Measurements from ENCODE around the gene PPP1R12B. TPM values are rescaled to one million over a fixed set of nuclear protein-coding genes. Genes with fewer than 3 reads are reported as not detected.
"Not testable (repeated sequence)": the region's sequence is repeated elsewhere in the genome, so short reads cannot be mapped to it uniquely, and the experiment has no call there.

PPP1R12B gene
- total RNA-seq, 1 donor from 2014 or later = 404 TPM

GRCh38 chr1:202622388-202622787 is 273.9 kb downstream of the PPP1R12B start:
- no peak for TF ChIP-seq CTCF (IDR thresholded peaks at IDR 0.05)
- no peaks in the 10 kb centered on the region for H3K36me3 ChIP-seq
- H3K4me3 ChIP-seq = no peak overlapping the region
- peaks cover 11 to 27% of the 10 kb centered on the region in 2 donors for H3K4me1 ChIP-seq
- intact Hi-C loops (cut with DNase I) = no loop called here
- H3K27me3 ChIP-seq = no peaks in the 10 kb centered on the region
- no peak for DNase-seq (ENCODE audit: low spot score in 2 of 2)
- H3K9me3 ChIP-seq = no peaks in the 10 kb centered on the region
- H3K27ac ChIP-seq = peak overlapping the region; percentile 43 to 67

GRCh38 chr1:202623075-202623474 is 274.6 kb downstream of the PPP1R12B start:
- Histone ChIP-seq H3K36me3 (no peaks in the 10 kb centered on the region), H3K9me3 (no peaks in the 10 kb centered on the region), H3K4me3 (peak overlapping the region in 1 of 2 donors; percentile 46), H3K27ac (peak overlapping the region; percentile 43 to 67), H3K4me1 (peaks cover 11 to 27% of the 10 kb centered on the region in 2 donors), H3K27me3 (no peaks in the 10 kb centered on the region)
- DNase-seq (ENCODE audit: low spot score in 2 of 2) = peak in 1 of 2 donors; percentile 80
- no peak for TF ChIP-seq CTCF (IDR thresholded peaks at IDR 0.05)
- intact Hi-C loops (cut with DNase I) = no loop called here

GRCh38 chr1:202623476-202623875 is 275.0 kb downstream of the PPP1R12B start:
- DNase-seq (ENCODE audit: low spot score in 2 of 2) = not testable (repeated sequence)
- peak overlapping the region in 1 of 2 donors; percentile 46 for H3K4me3 ChIP-seq

GRCh38 chr1:202624088-202624780 is 275.7 kb downstream of the PPP1R12B start:
- no peak overlapping the region for H3K4me3 ChIP-seq
- no peaks in the 10 kb centered on the region for H3K27me3 ChIP-seq
- no peaks in the 10 kb centered on the region for H3K36me3 ChIP-seq
- H3K4me1 ChIP-seq = peaks cover 11 to 21% of the 10 kb centered on the region in 2 donors
- no peak for DNase-seq (ENCODE audit: low spot score in 2 of 2)
- TF ChIP-seq CTCF (IDR thresholded peaks at IDR 0.05) = no peak
- no peaks in the 10 kb centered on the region for H3K9me3 ChIP-seq
- H3K27ac ChIP-seq = no peak overlapping the region
- intact Hi-C loops (cut with DNase I) = no loop called here

More at GRCh38 chr1:202623476-202623875, 275.0 kb downstream of the PPP1R12B start:
- H3K36me3 ChIP-seq; intact Hi-C loops (cut with DNase I); H3K9me3 ChIP-seq; H3K27me3 ChIP-seq: not testable (repeated sequence)
- peak overlapping the region; percentile 43 to 67 for H3K27ac ChIP-seq
- H3K4me1 ChIP-seq = peaks cover 11 to 26% of the 10 kb centered on the region in 2 donors

- intact Hi-C loops (cut with DNase I) = loop anchor here (1.0 to 5.0 kb wide), 2 partner anchors 123 to 162 kb away; no protein-coding TSS in a partner anchor
- Histone ChIP-seq H3K27me3 (no peaks in the 10 kb centered on the region), H3K9me3 (no peaks in the 10 kb centered on the region), H3K4me3 (no peak overlapping the region), H3K36me3 (no peaks in the 10 kb centered on the region), H3K4me1 (peaks cover 11 to 21% of the 10 kb centered on the region in 2 donors), H3K27ac (no peak overlapping the region)
- TF ChIP-seq CTCF (IDR thresholded peaks at IDR 0.05) = no peak
- no peak for DNase-seq (ENCODE audit: low spot score in 2 of 2)
Observed at GRCh38 chr1:202624781-202625108, 276.2 kb downstream of the PPP1R12B start.
